ENCODE measurements around the gene MNT. TPM values are rescaled to one million over a fixed set of nuclear protein-coding genes. Genes with fewer than 3 reads are reported as not detected.

Gene MNT
- total and polyA plus RNA-seq, 9 of the 15 experiments (the other 6 are each of a cell fraction or from before 2014, with no cell fraction given): 0.18 to 23.8 (median 5.3) TPM

DNA sequence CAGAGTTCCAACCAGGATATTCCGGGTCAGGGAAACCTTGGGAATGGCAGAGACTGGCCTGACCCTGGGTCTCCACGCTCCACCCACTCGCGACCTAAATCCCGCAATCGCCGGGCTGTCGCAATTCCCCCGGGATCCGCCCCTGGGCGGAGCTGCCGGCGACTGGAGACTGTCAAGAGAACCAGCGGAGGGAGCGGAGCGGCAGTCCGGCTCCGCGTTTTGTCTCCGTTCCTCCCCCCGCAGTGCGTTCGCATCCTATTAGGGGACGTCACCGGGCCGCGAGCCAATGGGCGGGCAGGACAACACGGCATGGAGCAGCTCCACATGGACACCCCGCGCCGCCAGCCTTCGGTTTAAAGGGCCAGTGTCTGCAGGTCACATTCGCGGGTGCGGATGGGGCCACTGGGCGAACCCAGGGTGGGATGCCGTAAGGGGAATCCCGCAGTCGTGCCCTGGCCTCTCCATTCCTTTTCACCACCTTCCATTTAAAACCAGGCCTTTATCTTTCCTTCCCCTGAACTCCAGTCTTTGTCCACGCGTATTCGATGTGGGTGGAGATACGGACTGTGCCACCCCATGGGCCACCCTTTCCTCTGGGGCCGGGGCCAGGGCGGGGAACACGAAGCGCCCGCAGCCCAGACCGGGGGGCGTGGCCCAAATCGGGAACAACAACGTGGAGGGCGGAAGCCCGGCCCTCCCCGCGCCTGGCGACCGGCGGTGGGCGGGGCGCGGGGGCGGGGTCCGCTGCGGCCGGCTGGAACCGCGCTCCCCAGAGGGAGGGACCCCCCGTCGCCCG lies 764 bp upstream of the MNT start (continued):
- TF ChIP-seq MYNN (IDR thresholded peaks at IDR 0.05) (0 out of 2 replicates have a peak, but pooled peaks have one; percentile 41), MYNN (CRISPR knock-in tag; IDR thresholded peaks at IDR 0.05) (no peak), CBX3 (IDR thresholded peaks at IDR 0.05; ENCODE audit: borderline replicate concordance in 1 of 2, low read length in 2 of 2) (no peak), TOE1 (IDR thresholded peaks at IDR 0.05; ENCODE audit: borderline replicate concordance) (peak; percentile 98), TOE1 (CRISPR knock-in tag; IDR thresholded peaks at IDR 0.05; ENCODE audit: borderline replicate concordance, low read depth) (no peak), ZNF282 (CRISPR knock-in tag; IDR thresholded peaks at IDR 0.05) (no peak), ATF7 (IDR thresholded peaks at IDR 0.05) (peak; percentile 84), MIER1 (IDR thresholded peaks at IDR 0.05; ENCODE audit: low read depth) (0 out of 2 replicates have a peak, but pooled peaks have one; percentile 36), ZBED1 (IDR thresholded peaks at IDR 0.05) (peak; percentile 98), EGR1 (conservative IDR thresholded peaks at IDR 0.05) (peak; percentile 65), ZFP1 (CRISPR knock-in tag; IDR thresholded peaks at IDR 0.05) (no peak), CREB1 (IDR thresholded peaks at IDR 0.05) (peak; percentile 60; the same call in 1 of the 2 replicates), CREB1 (CRISPR knock-in tag; IDR thresholded peaks at IDR 0.05) (peak; percentile 88), SAFB (IDR thresholded peaks at IDR 0.05; ENCODE audit: borderline replicate concordance, low read depth, low read length) (peak; percentile 94), MAZ (CRISPR knock-in tag; conservative IDR thresholded peaks at IDR 0.05 in 1 of 2, IDR thresholded peaks at IDR 0.05 in 1 of 2) (peak in 1 of 2 experiments; percentile 79; a peak in 3 of 4 replicates), CREM (IDR thresholded peaks at IDR 0.05; ENCODE audit: low read depth) (peak; percentile 91)
- TF ChIP-seq, protein P1, sequence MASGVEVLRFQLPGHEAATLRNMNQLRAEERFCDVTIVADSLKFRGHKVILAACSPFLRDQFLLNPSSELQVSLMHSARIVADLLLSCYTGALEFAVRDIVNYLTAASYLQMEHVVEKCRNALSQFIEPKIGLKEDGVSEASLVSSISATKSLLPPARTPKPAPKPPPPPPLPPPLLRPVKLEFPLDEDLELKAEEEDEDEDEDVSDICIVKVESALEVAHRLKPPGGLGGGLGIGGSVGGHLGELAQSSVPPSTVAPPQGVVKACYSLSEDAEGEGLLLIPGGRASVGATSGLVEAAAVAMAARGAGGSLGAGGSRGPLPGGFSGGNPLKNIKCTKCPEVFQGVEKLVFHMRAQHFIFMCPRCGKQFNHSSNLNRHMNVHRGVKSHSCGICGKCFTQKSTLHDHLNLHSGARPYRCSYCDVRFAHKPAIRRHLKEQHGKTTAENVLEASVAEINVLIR (CRISPR knock-in tag; IDR thresholded peaks at IDR 0.05): peak; percentile 84
- TF ChIP-seq, protein P2, sequence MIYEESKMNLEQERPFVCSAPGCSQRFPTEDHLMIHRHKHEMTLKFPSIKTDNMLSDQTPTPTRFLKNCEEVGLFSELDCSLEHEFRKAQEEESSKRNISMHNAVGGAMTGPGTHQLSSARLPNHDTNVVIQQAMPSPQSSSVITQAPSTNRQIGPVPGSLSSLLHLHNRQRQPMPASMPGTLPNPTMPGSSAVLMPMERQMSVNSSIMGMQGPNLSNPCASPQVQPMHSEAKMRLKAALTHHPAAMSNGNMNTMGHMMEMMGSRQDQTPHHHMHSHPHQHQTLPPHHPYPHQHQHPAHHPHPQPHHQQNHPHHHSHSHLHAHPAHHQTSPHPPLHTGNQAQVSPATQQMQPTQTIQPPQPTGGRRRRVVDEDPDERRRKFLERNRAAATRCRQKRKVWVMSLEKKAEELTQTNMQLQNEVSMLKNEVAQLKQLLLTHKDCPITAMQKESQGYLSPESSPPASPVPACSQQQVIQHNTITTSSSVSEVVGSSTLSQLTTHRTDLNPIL (CRISPR knock-in tag; IDR thresholded peaks at IDR 0.05): no peak

Data from K562 (cell line).